Keratinocyte (primary cell): ENCODE data around the gene MYBPH. TPM values are rescaled to one million over a fixed set of nuclear protein-coding genes. Genes with fewer than 3 reads are reported as not detected.

Experiments
- DNase-seq: peaks from one replicate; pipeline ENCODE4 v3.0.0-alpha.2; 2011; ENCODE audit warnings: low read depth, missing footprints, low spot score
- FAIRE-seq: peaks from 2 replicates; lab custom pipeline; 2011; peaks lifted over from hg19 to GRCh38; lab: Jason Lieb, UNC
- H2AFZ ChIP-seq: 2 replicates; pipeline ENCODE4 v1.6.0; 2012; ENCODE audit warnings: low read length, control low read depth, inconsistent platforms; ENCODE audit not compliant: control insufficient read depth
- H3K27ac ChIP-seq: 2 replicates; pipeline ENCODE4 v1.5.1; 2011; ENCODE audit warnings: low read length; ENCODE audit not compliant: control insufficient read depth, insufficient read depth
- H3K27me3 ChIP-seq: 3 replicates; pipeline ENCODE4 v1.6.0; 2011; ENCODE audit warnings: low read length; ENCODE audit not compliant: control insufficient read depth, insufficient read depth; ENCODE audit errors: extremely low read depth
- H3K36me3 ChIP-seq, 2 experiments: 2 replicates in 1 of 2; 3 replicates in 1 of 2; pipeline ENCODE4 v1.5.1; 2011; ENCODE audit warnings: low read length in 2 of 2, mild to moderate bottlenecking in 1 of 2; ENCODE audit not compliant: control insufficient read depth in 2 of 2, insufficient read depth in 2 of 2; ENCODE audit errors: extremely low read depth in 1 of 2
- H3K4me1 ChIP-seq: 3 replicates; pipeline ENCODE4 v1.5.1; 2011; ENCODE audit warnings: low read length; ENCODE audit not compliant: control insufficient read depth, insufficient read depth; ENCODE audit errors: extremely low read depth
- H3K4me2 ChIP-seq: 3 replicates; pipeline ENCODE4 v1.6.0; 2011; ENCODE audit warnings: low read depth, low read length; ENCODE audit not compliant: control insufficient read depth, insufficient read depth; ENCODE audit errors: extremely low read depth
- H3K4me3 ChIP-seq, 3 experiments: fragments of 200-600 bp in 1 of 3; sonication (generic) in 1 of 3; 2 replicates in 2 of 3; 3 replicates in 1 of 3; pipeline ENCODE4 v1.5.1; 2011 to 2016; ENCODE audit warnings: low read length in 3 of 3, mild to moderate bottlenecking in 3 of 3, control low read depth in 2 of 3, inconsistent platforms in 1 of 3, low read depth in 1 of 3, mixed read lengths in 1 of 3, mixed run types in 1 of 3, moderate library complexity in 1 of 3; ENCODE audit not compliant: control insufficient read depth in 2 of 3, insufficient read depth in 2 of 3; ENCODE audit errors: extremely low read depth in 1 of 3
- H3K79me2 ChIP-seq: 2 replicates; pipeline ENCODE4 v1.6.0; 2012; ENCODE audit warnings: low read length; ENCODE audit not compliant: control insufficient read depth, insufficient read depth
- H3K9ac ChIP-seq: 3 replicates; pipeline ENCODE4 v1.6.0; 2011; ENCODE audit warnings: low read length; ENCODE audit not compliant: control insufficient read depth, insufficient read depth; ENCODE audit errors: extremely low read depth
- H3K9me1 ChIP-seq: 3 replicates; pipeline ENCODE4 v1.6.0; 2011; ENCODE audit warnings: low read length; ENCODE audit not compliant: control insufficient read depth, insufficient read depth; ENCODE audit errors: extremely low read depth
- H3K9me3 ChIP-seq: 2 replicates; pipeline ENCODE4 v1.5.1; 2012; ENCODE audit warnings: low read depth, low read length; ENCODE audit not compliant: control insufficient read depth
- H4K20me1 ChIP-seq: 3 replicates; pipeline ENCODE4 v1.6.0; 2011; ENCODE audit warnings: low read length; ENCODE audit not compliant: control insufficient read depth, insufficient read depth; ENCODE audit errors: extremely low read depth
- CTCF ChIP-seq, 3 experiments: IDR thresholded peaks in 1 of 3; conservative IDR thresholded peaks in 1 of 3; optimal IDR thresholded peaks in 1 of 3; 2 replicates in 2 of 3; 3 replicates in 1 of 3; pipeline versions ENCODE3 to v1.5.1; 2011; ENCODE audit warnings: low read length in 3 of 3, mild to moderate bottlenecking in 3 of 3, moderate library complexity in 2 of 3, control low read depth in 1 of 3, inconsistent platforms in 1 of 3; ENCODE audit not compliant: insufficient read depth in 2 of 3; ENCODE audit errors: extremely low read depth in 1 of 3
- EZH2 ChIP-seq: IDR thresholded peaks from one replicate; pipeline ENCODE4 v1.6.1; 2012; ENCODE audit warnings: inconsistent platforms, mild to moderate bottlenecking, low read length, moderate library complexity
- dilution Hi-C: fragments of 300-500 bp; cut with MboI; formaldehyde crosslinking; loops from one replicate; pipeline ENCODE4 v1.7.0; 2020; ENCODE audit warnings: low sequenced_read_pairs; ENCODE audit not compliant: extremely low pct_ligation_motif_present
- polyA plus RNA-seq, 5 experiments: library from polyadenylated mRNA; depleted of rRNA in 3 of 5; stranded (reverse) in 3 of 5; stranded (forward) in 1 of 5; unstranded in 1 of 5; fragments of >200 nt; gene quantifications; 1 replicate in 1 of 5; 2 replicates in 3 of 5; 3 replicates in 1 of 5; pipeline versions ENCODE4 v1.2.1 to v1.2.3, GENCODE V29; 2011 to 2012; ENCODE audit warnings: missing spikeins in 2 of 5, low read depth in 1 of 5, low replicate concordance in 1 of 5

Gene MYBPH
- polyA plus RNA-seq, 1 donor (not counting 4 experiments of a cell fraction or from before 2014, with no cell fraction given): not detected

- DNase-seq (no peak), FAIRE-seq (no peak)
- Histone ChIP-seq H3K27me3 (peaks cover 28% of the 10 kb centered on the region), H3K9me1 (no peaks in the 10 kb centered on the region), H3K27ac (no peak overlapping the region), H3K9me3 (no peaks in the 10 kb centered on the region), H2AFZ (no peak overlapping the region), H3K4me3 (no peak overlapping the region), H4K20me1 (no peaks in the 10 kb centered on the region), H3K79me2 (no peaks in the 10 kb centered on the region), H3K4me2 (no peak overlapping the region), H3K36me3 (no peaks in the 10 kb centered on the region), H3K9ac (no peak overlapping the region), H3K4me1 (peaks cover 12% of the 10 kb centered on the region)
- TF ChIP-seq CTCF (optimal IDR thresholded peaks at IDR 0.05 in 1 of 3, IDR thresholded peaks at IDR 0.05 in 1 of 3, conservative IDR thresholded peaks at IDR 0.05 in 1 of 3; ENCODE audit: extremely low read depth in 1 of 3, insufficient read depth in 2 of 3, low read length in 3 of 3) (no peak), EZH2 (no peak)
- dilution Hi-C loops: no loop called here
Observed at GRCh38 chr1:203131548-203132200, 44.0 kb downstream of the MYBPH start.

- Histone ChIP-seq H3K9me1 (no peaks in the 10 kb centered on the region), H4K20me1 (no peaks in the 10 kb centered on the region), H3K36me3 (no peaks in the 10 kb centered on the region), H2AFZ (no peak overlapping the region), H3K9ac (no peak overlapping the region), H3K79me2 (no peaks in the 10 kb centered on the region), H3K4me2 (no peak overlapping the region), H3K4me3 (no peak overlapping the region), H3K27me3 (peaks cover 40% of the 10 kb centered on the region), H3K4me1 (peaks cover 5% of the 10 kb centered on the region), H3K9me3 (no peaks in the 10 kb centered on the region), H3K27ac (no peak overlapping the region)
- TF ChIP-seq EZH2 (no peak), CTCF (optimal IDR thresholded peaks at IDR 0.05 in 1 of 3, IDR thresholded peaks at IDR 0.05 in 1 of 3, conservative IDR thresholded peaks at IDR 0.05 in 1 of 3; ENCODE audit: extremely low read depth in 1 of 3, insufficient read depth in 2 of 3, low read length in 3 of 3) (no peak)
- no peak for FAIRE-seq
- dilution Hi-C loops: no loop called here
- DNase-seq: no peak
Observed at GRCh38 chr1:203130358-203130985, 45.2 kb downstream of the MYBPH start.
